Endothelial cell of umbilical vein (primary cell): ENCODE results near the gene BORCS5.

Experiments
- EZH2 ChIP-seq: IDR thresholded peaks from 2 replicates; pipeline ENCODE4 v1.6.1; 2012; ENCODE audit warnings: borderline replicate concordance, low read depth, mild to moderate bottlenecking, moderate library complexity, low read length, inconsistent platforms; ENCODE audit not compliant: severe bottlenecking
- FOS ChIP-seq: IDR thresholded peaks from 2 replicates; pipeline ENCODE4 v1.6.1; 2011; ENCODE audit warnings: mild to moderate bottlenecking, low read length, moderate library complexity, borderline replicate concordance; ENCODE audit not compliant: insufficient read depth
- GATA2 ChIP-seq: IDR thresholded peaks from 2 replicates; pipeline ENCODE4 v1.7.0; 2011; ENCODE audit warnings: low read depth, mild to moderate bottlenecking, moderate library complexity, mixed read lengths, low read length; ENCODE audit not compliant: insufficient read length, insufficient read depth
- JUN ChIP-seq: IDR thresholded peaks from 2 replicates; pipeline ENCODE4 v1.6.1; 2011; ENCODE audit warnings: borderline replicate concordance, low read depth; ENCODE audit not compliant: insufficient read length, insufficient read depth
- MYC ChIP-seq: IDR thresholded peaks from one replicate; pipeline ENCODE4 v1.6.1; 2011; ENCODE audit warnings: mild to moderate bottlenecking, low read depth, low read length
- POLR2A ChIP-seq: IDR thresholded peaks from 2 replicates; pipeline ENCODE4 v1.6.1; 2012; ENCODE audit warnings: low read depth, mild to moderate bottlenecking, control low read depth, low read length
- POLR2AphosphoS5 ChIP-seq: IDR thresholded peaks from 2 replicates; pipeline ENCODE4 v1.6.1; 2012; ENCODE audit warnings: low read depth, mild to moderate bottlenecking, control low read depth, low read length, moderate library complexity; ENCODE audit not compliant: insufficient read depth
- TF ChIP-seq, protein P1 (sequence below): IDR thresholded peaks from 2 replicates; pipeline ENCODE4 v1.6.1; 2011; ENCODE audit not compliant: insufficient read depth, insufficient read length
- TF ChIP-seq, protein P2 (sequence below), 2 donors: IDR thresholded peaks; 1 replicate in 1 of 2; 2 replicates in 1 of 2; pipeline ENCODE4 v1.5.1; 2011; ENCODE audit warnings: low read length in 2 of 2, mild to moderate bottlenecking in 2 of 2, moderate library complexity in 2 of 2, control low read depth in 1 of 2, inconsistent platforms in 1 of 2, low read depth in 1 of 2; ENCODE audit not compliant: insufficient read depth in 1 of 2; ENCODE audit errors: extremely low read depth in 1 of 2

DNA sequence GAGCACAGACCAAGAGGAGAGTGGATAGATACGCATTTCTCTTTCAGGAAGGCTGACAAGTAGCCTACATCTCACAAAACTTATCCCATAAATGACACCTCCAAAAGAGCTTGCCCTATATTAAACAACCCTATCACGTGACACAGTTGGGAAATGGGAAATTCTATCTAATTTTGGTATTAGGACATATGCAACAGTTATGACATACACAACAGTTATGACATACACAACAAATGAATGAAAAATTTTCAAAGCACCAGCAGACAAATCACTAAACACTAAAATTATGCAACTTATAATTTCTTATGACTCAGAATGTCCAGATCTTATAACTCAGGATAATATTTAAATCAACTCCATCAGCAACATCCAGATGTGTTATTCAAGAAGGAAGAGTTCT lies 151.7 kb downstream of the BORCS5 start:
- TF ChIP-seq, protein P1, sequence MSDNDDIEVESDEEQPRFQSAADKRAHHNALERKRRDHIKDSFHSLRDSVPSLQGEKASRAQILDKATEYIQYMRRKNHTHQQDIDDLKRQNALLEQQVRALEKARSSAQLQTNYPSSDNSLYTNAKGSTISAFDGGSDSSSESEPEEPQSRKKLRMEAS: no peak
- TF ChIP-seq, protein P2, sequence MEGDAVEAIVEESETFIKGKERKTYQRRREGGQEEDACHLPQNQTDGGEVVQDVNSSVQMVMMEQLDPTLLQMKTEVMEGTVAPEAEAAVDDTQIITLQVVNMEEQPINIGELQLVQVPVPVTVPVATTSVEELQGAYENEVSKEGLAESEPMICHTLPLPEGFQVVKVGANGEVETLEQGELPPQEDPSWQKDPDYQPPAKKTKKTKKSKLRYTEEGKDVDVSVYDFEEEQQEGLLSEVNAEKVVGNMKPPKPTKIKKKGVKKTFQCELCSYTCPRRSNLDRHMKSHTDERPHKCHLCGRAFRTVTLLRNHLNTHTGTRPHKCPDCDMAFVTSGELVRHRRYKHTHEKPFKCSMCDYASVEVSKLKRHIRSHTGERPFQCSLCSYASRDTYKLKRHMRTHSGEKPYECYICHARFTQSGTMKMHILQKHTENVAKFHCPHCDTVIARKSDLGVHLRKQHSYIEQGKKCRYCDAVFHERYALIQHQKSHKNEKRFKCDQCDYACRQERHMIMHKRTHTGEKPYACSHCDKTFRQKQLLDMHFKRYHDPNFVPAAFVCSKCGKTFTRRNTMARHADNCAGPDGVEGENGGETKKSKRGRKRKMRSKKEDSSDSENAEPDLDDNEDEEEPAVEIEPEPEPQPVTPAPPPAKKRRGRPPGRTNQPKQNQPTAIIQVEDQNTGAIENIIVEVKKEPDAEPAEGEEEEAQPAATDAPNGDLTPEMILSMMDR (IDR thresholded peaks at IDR 0.05; ENCODE audit: extremely low read depth in 1 of 2, insufficient read depth in 1 of 2, low read depth in 1 of 2, low read length in 2 of 2): no peak
- TF ChIP-seq POLR2A (no peak), EZH2 (no peak), FOS (no peak), POLR2AphosphoS5 (no peak), JUN (no peak), MYC (no peak), GATA2 (no peak)
